Astrocyte (in vitro differentiated cells and primary cell): Measurements from ENCODE around the gene KRT28. TPM values are rescaled to one million over a fixed set of nuclear protein-coding genes. Genes with fewer than 3 reads are reported as not detected.

Experiments
- DNase-seq: peaks from one replicate; pipeline ENCODE4 v3.0.0-alpha.2; 2010; ENCODE audit warnings: low read depth
- FAIRE-seq: peaks from 2 replicates; lab custom pipeline; 2011; peaks lifted over from hg19 to GRCh38; lab: Jason Lieb, UNC
- H2AFZ ChIP-seq: 2 replicates; pipeline ENCODE4 v1.6.0; 2012; ENCODE audit warnings: low read depth, low read length, inconsistent platforms
- H3K27ac ChIP-seq: 2 replicates; pipeline ENCODE4 v1.5.1; 2011; ENCODE audit warnings: low read depth, low read length, inconsistent platforms
- H3K27me3 ChIP-seq: 2 replicates; pipeline ENCODE4 v1.6.0; 2011; ENCODE audit warnings: low read length, inconsistent platforms; ENCODE audit not compliant: insufficient read depth
- H3K36me3 ChIP-seq: 2 replicates; pipeline ENCODE4 v1.5.1; 2011; ENCODE audit warnings: low read length, inconsistent platforms; ENCODE audit not compliant: insufficient read depth
- H3K4me1 ChIP-seq: 2 replicates; pipeline ENCODE4 v1.5.1; 2011; ENCODE audit warnings: low read length, inconsistent platforms; ENCODE audit not compliant: insufficient read depth
- H3K4me2 ChIP-seq: 2 replicates; pipeline ENCODE4 v1.6.0; 2012; ENCODE audit warnings: low read length, inconsistent platforms
- H3K4me3 ChIP-seq: 2 replicates; pipeline ENCODE4 v1.5.1; 2011; ENCODE audit warnings: low read depth, mild to moderate bottlenecking, low read length, inconsistent platforms; ENCODE audit not compliant: insufficient read depth
- H3K79me2 ChIP-seq: 2 replicates; pipeline ENCODE4 v1.6.0; 2012; ENCODE audit warnings: mild to moderate bottlenecking, low read length, inconsistent platforms; ENCODE audit not compliant: insufficient read depth
- H3K9ac ChIP-seq: 2 replicates; pipeline ENCODE4 v1.6.0; 2012; ENCODE audit warnings: mild to moderate bottlenecking, low read length, inconsistent platforms
- H3K9me3 ChIP-seq: 2 replicates; pipeline ENCODE4 v1.5.1; 2012; ENCODE audit warnings: low read depth, mild to moderate bottlenecking, low read length, inconsistent platforms; ENCODE audit not compliant: insufficient read depth
- H4K20me1 ChIP-seq: 2 replicates; pipeline ENCODE4 v1.6.0; 2012; ENCODE audit warnings: low read length, inconsistent platforms; ENCODE audit not compliant: insufficient read depth
- H3K27ac Mint-ChIP-seq: one replicate; pipeline ENCODE4 v1.8.0; 2021; ENCODE audit warnings: mild to moderate bottlenecking, mixed read lengths; ENCODE audit not compliant: unreplicated experiment
- H3K27me3 Mint-ChIP-seq: one replicate; pipeline ENCODE4 v1.8.0; 2021; ENCODE audit warnings: low read depth, mixed read lengths; ENCODE audit not compliant: unreplicated experiment
- H3K36me3 Mint-ChIP-seq: one replicate; pipeline ENCODE4 v1.8.0; 2021; ENCODE audit warnings: low read depth, mixed read lengths; ENCODE audit not compliant: unreplicated experiment
- H3K4me1 Mint-ChIP-seq: one replicate; pipeline ENCODE4 v1.8.0; 2021; ENCODE audit warnings: low read depth, mixed read lengths; ENCODE audit not compliant: unreplicated experiment
- H3K4me3 Mint-ChIP-seq: one replicate; pipeline ENCODE4 v1.8.0; 2021; ENCODE audit warnings: mild to moderate bottlenecking, moderate library complexity, mixed read lengths; ENCODE audit not compliant: unreplicated experiment
- H3K9me3 Mint-ChIP-seq: one replicate; pipeline ENCODE4 v1.8.0; 2021; ENCODE audit warnings: mild to moderate bottlenecking, mixed read lengths; ENCODE audit not compliant: unreplicated experiment
- CTCF ChIP-seq: IDR thresholded peaks from 2 replicates; pipeline ENCODE4 v1.5.1; 2011; ENCODE audit warnings: low read depth, mild to moderate bottlenecking, inconsistent platforms, low read length, moderate library complexity; ENCODE audit not compliant: insufficient read depth
- EZH2 ChIP-seq: IDR thresholded peaks from 2 replicates; pipeline ENCODE4 v1.6.1; 2012; ENCODE audit warnings: mild to moderate bottlenecking, low read length, inconsistent platforms; ENCODE audit not compliant: insufficient read depth
- total RNA-seq: library from RNA; stranded (reverse); gene quantifications from 2 replicates; pipeline ENCODE4 v1.2.1, GENCODE V29; 2021

KRT28 gene
- total RNA-seq, 1 donor from 2014 or later: not detected

GRCh38 chr17:40828454-40829044 lies 28.8 kb upstream of the KRT28 start:
- peaks cover 2% of the 10 kb centered on the region for H3K36me3 Mint-ChIP-seq
- H3K27ac ChIP-seq: no peak overlapping the region
- FAIRE-seq (no peak), DNase-seq (peak; percentile 39)
- H3K9me3 ChIP-seq: no peaks in the 10 kb centered on the region
- TF ChIP-seq CTCF (no peak), EZH2 (no peak)
- H3K4me1 ChIP-seq: no peaks in the 10 kb centered on the region
- H3K4me2 ChIP-seq: no peak overlapping the region
- H3K4me3 Mint-ChIP-seq: no peak overlapping the region
- H3K27me3 ChIP-seq: no peaks in the 10 kb centered on the region
- H3K4me1 Mint-ChIP-seq: peaks cover 11% of the 10 kb centered on the region
- no peak overlapping the region for H3K4me3 ChIP-seq
- H3K9ac ChIP-seq: no peak overlapping the region
- peaks cover 24% of the 10 kb centered on the region for H3K79me2 ChIP-seq
- no peaks in the 10 kb centered on the region for H4K20me1 ChIP-seq
- H3K27me3 Mint-ChIP-seq: no peaks in the 10 kb centered on the region
- no peaks in the 10 kb centered on the region for H3K9me3 Mint-ChIP-seq
- H3K27ac Mint-ChIP-seq: no peak overlapping the region
- no peak overlapping the region for H2AFZ ChIP-seq
- no peaks in the 10 kb centered on the region for H3K36me3 ChIP-seq

- FAIRE-seq: no peak
- no peaks in the 10 kb centered on the region for H3K4me1 ChIP-seq
- H3K27ac ChIP-seq: no peak overlapping the region
- Mint-ChIP-seq H3K4me1 (peaks cover 11% of the 10 kb centered on the region), H3K27me3 (no peaks in the 10 kb centered on the region), H3K9me3 (no peaks in the 10 kb centered on the region), H3K27ac (no peak overlapping the region), H3K36me3 (peaks cover 2% of the 10 kb centered on the region), H3K4me3 (no peak overlapping the region)
- H2AFZ ChIP-seq: no peak overlapping the region
- TF ChIP-seq EZH2: no peak
- TF ChIP-seq CTCF: no peak
- no peaks in the 10 kb centered on the region for H3K36me3 ChIP-seq
- H3K27me3 ChIP-seq: no peaks in the 10 kb centered on the region
- H3K9ac ChIP-seq: no peak overlapping the region
- H3K4me3 ChIP-seq: no peak overlapping the region
- H3K9me3 ChIP-seq: no peaks in the 10 kb centered on the region
- no peak overlapping the region for H3K4me2 ChIP-seq
- peaks cover 24% of the 10 kb centered on the region for H3K79me2 ChIP-seq
- no peaks in the 10 kb centered on the region for H4K20me1 ChIP-seq
- DNase-seq: peak; percentile 36
Measured at GRCh38 chr17:40827746-40828453, 28.1 kb upstream of the KRT28 start.

- FAIRE-seq: no peak
- TF ChIP-seq EZH2 (no peak), CTCF (no peak)
Measured at GRCh38 chr17:40825599-40825998, 25.8 kb upstream of the KRT28 start.

More at GRCh38 chr17:40825599-40825998, 25.8 kb upstream of the KRT28 start:
- no peak overlapping the region for H3K4me3 Mint-ChIP-seq
- H3K9me3 ChIP-seq: no peaks in the 10 kb centered on the region
- peaks cover 26% of the 10 kb centered on the region for H3K79me2 ChIP-seq
- H3K36me3 ChIP-seq: no peaks in the 10 kb centered on the region
- H3K27me3 Mint-ChIP-seq: no peaks in the 10 kb centered on the region
- H3K9ac ChIP-seq: no peak overlapping the region
- H3K4me1 Mint-ChIP-seq: peaks cover 12% of the 10 kb centered on the region
- no peaks in the 10 kb centered on the region for H4K20me1 ChIP-seq
- no peaks in the 10 kb centered on the region for H3K4me1 ChIP-seq
- no peak overlapping the region for H3K27ac Mint-ChIP-seq
- no peaks in the 10 kb centered on the region for H3K27me3 ChIP-seq
- H3K27ac ChIP-seq: no peak overlapping the region
- peaks cover 2% of the 10 kb centered on the region for H3K36me3 Mint-ChIP-seq
- no peak overlapping the region for H3K4me3 ChIP-seq
- H3K4me2 ChIP-seq: no peak overlapping the region
- H2AFZ ChIP-seq: no peak overlapping the region
- DNase-seq: no peak
- H3K9me3 Mint-ChIP-seq: no peaks in the 10 kb centered on the region
